NCI-H1694 treated with DMSO at 0.1 percent for 48 hours (cell line): ENCODE results near the gene RASL10A.

Experiments used
- DNase-seq: peaks from one replicate; lab custom pipeline; 2025; lab: John Stamatoyannopoulos, UW

The RASL10A gene

GRCh38 chr22:29319072-29319471, 3.6 kb upstream of the RASL10A start:
- DNase-seq: no peak

- DNase-seq: no peak
These were observed 2.4 kb upstream of the RASL10A start for GRCh38 chr22:29317827-29318454.

GRCh38 chr22:29316141-29316828, 788 bp upstream of the RASL10A start:
- DNase-seq: no peak

- DNase-seq: no peak
These were observed 786 bp downstream of the RASL10A start for GRCh38 chr22:29314537-29315285.

- DNase-seq: no peak
These were observed 1.7 kb downstream of the RASL10A start for GRCh38 chr22:29313576-29314466.

GRCh38 chr22:29313126-29313575, 2.3 kb downstream of the RASL10A start:
- no peak for DNase-seq

- DNase-seq: no peak
These were observed 3.0 kb downstream of the RASL10A start for GRCh38 chr22:29312218-29313125.

GRCh38 chr22:29311464-29312217, 3.9 kb downstream of the RASL10A start:
- no peak for DNase-seq

GRCh38 chr22:29310863-29311339, 4.6 kb downstream of the RASL10A start:
- DNase-seq: peak; percentile 49

- DNase-seq: no peak
These were observed 5.2 kb downstream of the RASL10A start for GRCh38 chr22:29310065-29310862.

- DNase-seq: no peak
These were observed 6.0 kb downstream of the RASL10A start for GRCh38 chr22:29309332-29310064.

- DNase-seq: no peak
These were observed 6.7 kb downstream of the RASL10A start for GRCh38 chr22:29308791-29309262.

- DNase-seq: no peak
These were observed 7.2 kb downstream of the RASL10A start for GRCh38 chr22:29308148-29308790.

GRCh38 chr22:29307596-29308147, 7.8 kb downstream of the RASL10A start:
- no peak for DNase-seq

- peak; percentile 34 for DNase-seq
These were observed 8.5 kb downstream of the RASL10A start for GRCh38 chr22:29306835-29307595.

- peak; percentile 50 for DNase-seq
These were observed 9.2 kb downstream of the RASL10A start, which contains the start of gene GAS2L1 for GRCh38 chr22:29306175-29306834. Gene GAS2L1 (plus strand): TSS chr22:29306650. CDS start chr22:29308106, 1,456 bp downstream.
